CD4-positive, alpha-beta T cell treated with Interleukin-4 for 4 hours (primary cell): ENCODE data around the gene ZNF521.
"Not testable (repeated sequence)": the region's sequence is repeated elsewhere in the genome, so short reads cannot be mapped to it uniquely, and the experiment has no call there.

ENCODE experiments used
- DNase-seq: peaks from one replicate; pipeline ENCODE4 v3.0.0-alpha.2; 2020

ZNF521 gene

GRCh38 chr18:25288340-25288938 lies 63.5 kb downstream of the ZNF521 start:
- DNase-seq = no peak

GRCh38 chr18:25287106-25287505 lies 64.9 kb downstream of the ZNF521 start:
- no peak for DNase-seq

GRCh38 chr18:25284861-25285550 lies 67.0 kb downstream of the ZNF521 start:
- DNase-seq = no peak

GRCh38 chr18:25284281-25284680 lies 67.7 kb downstream of the ZNF521 start:
- DNase-seq = no peak

GRCh38 chr18:25283781-25284180 lies 68.2 kb downstream of the ZNF521 start:
- DNase-seq = no peak

- DNase-seq = no peak
Measured at GRCh38 chr18:25282896-25283703, 68.9 kb downstream of the ZNF521 start.

GRCh38 chr18:25282282-25282681 lies 69.7 kb downstream of the ZNF521 start:
- DNase-seq = no peak

GRCh38 chr18:25281556-25281955 lies 70.4 kb downstream of the ZNF521 start:
- DNase-seq = no peak

GRCh38 chr18:25279961-25280360 lies 72.0 kb downstream of the ZNF521 start:
- no peak for DNase-seq

- DNase-seq = no peak
Measured at GRCh38 chr18:25279556-25279955, 72.4 kb downstream of the ZNF521 start.

GRCh38 chr18:25279133-25279532 lies 72.8 kb downstream of the ZNF521 start:
- no peak for DNase-seq

- DNase-seq = no peak
Measured at GRCh38 chr18:25278394-25278793, 73.6 kb downstream of the ZNF521 start.

- no peak for DNase-seq
Measured at GRCh38 chr18:25275412-25276001, 76.5 kb downstream of the ZNF521 start.

- no peak for DNase-seq
Measured at GRCh38 chr18:25274926-25275325, 77.0 kb downstream of the ZNF521 start.

- not testable (repeated sequence) for DNase-seq
Measured at GRCh38 chr18:25266931-25267527, 84.9 kb downstream of the ZNF521 start.

- DNase-seq = no peak
Measured at GRCh38 chr18:25262920-25263319, 89.0 kb downstream of the ZNF521 start.

GRCh38 chr18:25261768-25262167 lies 90.2 kb downstream of the ZNF521 start:
- no peak for DNase-seq

GRCh38 chr18:25256439-25256838 lies 95.5 kb downstream of the ZNF521 start:
- DNase-seq = no peak

GRCh38 chr18:25253779-25254178 lies 98.2 kb downstream of the ZNF521 start:
- DNase-seq = no peak

- DNase-seq = no peak
Measured at GRCh38 chr18:25253136-25253535, 98.8 kb downstream of the ZNF521 start.

GRCh38 chr18:25251068-25251467 lies 100.9 kb downstream of the ZNF521 start:
- DNase-seq = no peak

GRCh38 chr18:25250474-25250851 lies 101.5 kb downstream of the ZNF521 start:
- no peak for DNase-seq

- DNase-seq = no peak
Measured at GRCh38 chr18:25248755-25249154, 103.2 kb downstream of the ZNF521 start.
